D721Med (cell line): Measurements from ENCODE around the gene NAV3.
A peak's percentile ranks its signal among the peaks of the same experiment; 100 is the strongest.

Source experiments
- DNase-seq: peaks from one replicate; pipeline ENCODE4 v3.0.0; 2011; ENCODE audit warnings: low spot score; ENCODE audit not compliant: insufficient read length
- FAIRE-seq: peaks from 2 replicates; lab custom pipeline; 2011; peaks lifted over from hg19 to GRCh38; lab: Jason Lieb, UNC
- TF ChIP-seq, protein P1 (sequence below): IDR thresholded peaks from 2 replicates; pipeline ENCODE4 v1.5.1; 2012; ENCODE audit warnings: mild to moderate bottlenecking, control low read depth; ENCODE audit not compliant: insufficient read depth; ENCODE audit errors: missing control alignments

NAV3 gene

DNA sequence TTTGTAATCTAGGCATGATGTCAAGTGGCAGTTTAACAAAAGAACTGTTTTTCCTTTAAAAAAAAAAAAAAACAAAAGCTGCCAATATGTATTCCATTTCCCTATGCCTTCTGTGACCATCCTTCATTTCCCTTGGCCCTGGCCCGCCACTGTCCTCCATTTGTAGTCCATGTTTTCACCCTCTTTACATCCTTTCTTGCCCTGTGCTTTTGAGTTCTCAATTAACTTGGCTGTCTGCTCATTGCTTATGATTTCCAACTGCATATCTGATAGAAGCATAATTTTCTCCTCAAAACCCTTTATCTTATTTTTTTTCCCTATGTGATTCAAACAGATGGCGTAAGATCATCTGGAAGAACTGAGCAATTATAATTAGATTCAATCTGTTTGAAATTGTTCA is 297.5 kb downstream of the NAV3 start:
- TF ChIP-seq, protein P1, sequence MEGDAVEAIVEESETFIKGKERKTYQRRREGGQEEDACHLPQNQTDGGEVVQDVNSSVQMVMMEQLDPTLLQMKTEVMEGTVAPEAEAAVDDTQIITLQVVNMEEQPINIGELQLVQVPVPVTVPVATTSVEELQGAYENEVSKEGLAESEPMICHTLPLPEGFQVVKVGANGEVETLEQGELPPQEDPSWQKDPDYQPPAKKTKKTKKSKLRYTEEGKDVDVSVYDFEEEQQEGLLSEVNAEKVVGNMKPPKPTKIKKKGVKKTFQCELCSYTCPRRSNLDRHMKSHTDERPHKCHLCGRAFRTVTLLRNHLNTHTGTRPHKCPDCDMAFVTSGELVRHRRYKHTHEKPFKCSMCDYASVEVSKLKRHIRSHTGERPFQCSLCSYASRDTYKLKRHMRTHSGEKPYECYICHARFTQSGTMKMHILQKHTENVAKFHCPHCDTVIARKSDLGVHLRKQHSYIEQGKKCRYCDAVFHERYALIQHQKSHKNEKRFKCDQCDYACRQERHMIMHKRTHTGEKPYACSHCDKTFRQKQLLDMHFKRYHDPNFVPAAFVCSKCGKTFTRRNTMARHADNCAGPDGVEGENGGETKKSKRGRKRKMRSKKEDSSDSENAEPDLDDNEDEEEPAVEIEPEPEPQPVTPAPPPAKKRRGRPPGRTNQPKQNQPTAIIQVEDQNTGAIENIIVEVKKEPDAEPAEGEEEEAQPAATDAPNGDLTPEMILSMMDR = no peak
- FAIRE-seq (no peak), DNase-seq (no peak)

DNA sequence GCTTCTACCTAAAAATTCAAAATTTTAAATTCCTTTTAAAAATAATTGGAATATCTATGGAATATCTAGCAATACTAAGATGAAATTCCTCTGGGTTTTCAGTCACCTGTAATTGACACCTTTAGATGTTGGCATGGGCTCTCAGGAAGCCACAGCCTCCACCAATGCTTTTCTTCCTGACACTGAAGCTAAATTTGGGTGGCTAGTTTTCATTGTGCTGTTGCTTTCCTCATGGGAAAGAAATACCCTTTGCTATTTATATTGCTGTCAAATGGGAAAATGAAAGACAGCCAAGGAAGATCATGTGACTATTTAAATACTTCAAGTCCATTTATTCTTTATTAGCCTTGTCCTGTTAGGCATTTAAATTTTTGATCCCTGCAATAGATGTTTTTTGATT is 313.0 kb downstream of the NAV3 start:
- TF ChIP-seq, protein P1 = no peak
- DNase-seq (no peak), FAIRE-seq (no peak)

DNA sequence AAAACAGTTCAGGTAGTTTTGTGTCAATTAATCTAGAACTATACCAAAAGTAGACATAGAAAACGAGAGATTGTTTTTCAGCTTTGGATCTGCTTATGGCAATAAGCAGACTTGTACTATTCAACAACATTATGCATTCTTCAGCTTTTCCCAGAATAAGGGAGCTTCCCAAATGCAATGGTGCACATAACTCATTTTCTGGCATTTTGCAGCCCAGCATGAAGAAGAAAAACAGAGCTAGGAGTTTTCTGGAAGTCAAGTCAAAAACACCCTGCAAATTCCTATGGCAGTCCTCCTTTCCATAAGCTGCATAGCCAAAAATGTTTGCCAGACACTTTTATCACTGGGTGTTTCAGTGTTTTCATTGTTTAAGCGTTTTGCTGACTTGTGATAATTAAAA is 314.7 kb downstream of the NAV3 start:
- DNase-seq (no peak), FAIRE-seq (no peak)
- TF ChIP-seq, protein P1 = no peak

DNA sequence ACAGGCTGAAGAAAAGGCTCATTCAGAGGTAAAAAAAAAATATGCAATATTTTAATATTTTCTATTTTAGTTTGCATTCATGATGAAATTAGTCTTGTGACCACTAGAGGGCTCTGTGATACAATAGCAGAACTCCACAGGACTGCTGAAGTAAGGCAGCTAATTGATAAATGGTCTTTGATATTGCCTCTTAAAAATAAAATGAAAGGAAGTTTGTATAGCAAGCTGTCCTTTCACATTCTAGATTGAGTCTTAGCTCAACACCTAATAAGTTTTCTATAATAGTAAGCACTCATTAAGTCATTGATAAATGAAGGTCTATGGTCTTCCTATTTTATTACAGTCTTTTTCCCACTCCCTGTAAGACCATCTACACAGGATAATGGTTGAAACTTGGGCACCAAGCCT is 315.7 kb downstream of the NAV3 start:
- FAIRE-seq (peak; percentile 68), DNase-seq (no peak)
- TF ChIP-seq, protein P1 = peak; percentile 88

DNA sequence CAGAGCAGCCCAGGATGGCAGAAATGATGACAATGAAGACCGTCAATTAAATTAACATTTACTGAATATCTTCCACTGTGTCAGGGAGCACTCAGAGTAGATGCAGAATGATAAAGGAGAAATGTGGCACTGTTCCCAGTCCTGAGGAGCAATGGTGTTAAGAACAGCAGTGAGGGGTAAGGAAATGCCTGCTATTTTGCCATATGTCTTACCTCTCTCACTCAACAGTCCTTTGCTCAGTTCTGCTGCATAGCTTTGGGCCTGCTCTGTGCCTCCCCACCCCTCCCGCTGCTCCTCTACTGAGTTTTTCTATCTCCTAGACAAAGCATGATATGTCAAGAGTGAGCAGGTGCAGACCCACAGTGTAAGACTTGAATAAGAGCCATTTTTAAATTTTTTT is 318.8 kb downstream of the NAV3 start:
- no peak for FAIRE-seq
- DNase-seq = no peak
- TF ChIP-seq, protein P1 = no peak

DNA sequence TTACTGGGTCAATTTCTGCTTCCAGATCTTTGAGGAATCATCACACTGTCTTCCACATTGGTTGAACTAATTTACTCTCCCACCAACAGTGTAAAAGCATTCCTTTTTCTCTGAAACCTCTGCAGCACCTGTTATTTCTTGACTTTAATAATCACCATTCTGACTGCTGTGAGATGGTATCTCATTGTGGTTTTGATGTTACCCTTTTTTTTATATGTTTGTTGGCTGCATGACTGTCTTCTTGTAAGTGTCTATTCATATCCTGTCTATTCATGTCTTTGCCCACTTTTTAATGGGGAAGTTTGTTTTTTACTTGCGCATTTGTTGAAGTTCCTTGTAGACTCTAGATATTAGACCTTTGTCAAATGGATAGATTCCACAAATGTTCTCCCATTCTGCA is 324.9 kb downstream of the NAV3 start:
- DNase-seq (no peak), FAIRE-seq (no peak)
- TF ChIP-seq, protein P1 = no peak

DNA sequence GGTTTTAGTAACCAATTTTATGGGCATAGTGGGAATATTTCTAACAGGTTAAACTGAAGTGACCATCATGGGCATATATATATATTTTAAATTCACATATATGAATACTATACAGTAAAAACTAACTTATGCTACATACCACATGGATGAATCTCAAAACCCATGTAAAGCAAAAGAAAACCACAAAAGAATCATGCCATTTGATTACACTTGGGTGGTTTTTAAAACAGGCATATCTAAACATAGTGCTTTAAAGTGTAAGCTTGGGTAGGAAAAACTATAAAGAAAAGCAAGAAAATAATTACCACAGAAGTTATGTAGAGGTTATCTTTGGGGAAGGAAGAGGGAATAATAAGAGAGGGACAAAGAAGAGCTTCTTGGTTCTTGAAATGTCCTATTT is 326.1 kb downstream of the NAV3 start:
- TF ChIP-seq, protein P1 = no peak
- DNase-seq = no peak
- no peak for FAIRE-seq
